GM19324 (cell line): ENCODE results near the gene MT1A.

Experiments
- ATAC-seq: cut with Tn5 transposase; IDR thresholded peaks from one replicate; pipeline ENCODE4 v1.9.1; 2021; ENCODE audit warnings: mild to moderate bottlenecking, moderate library complexity; ENCODE audit not compliant: unreplicated experiment, low FRiP score

The MT1A gene

DNA sequence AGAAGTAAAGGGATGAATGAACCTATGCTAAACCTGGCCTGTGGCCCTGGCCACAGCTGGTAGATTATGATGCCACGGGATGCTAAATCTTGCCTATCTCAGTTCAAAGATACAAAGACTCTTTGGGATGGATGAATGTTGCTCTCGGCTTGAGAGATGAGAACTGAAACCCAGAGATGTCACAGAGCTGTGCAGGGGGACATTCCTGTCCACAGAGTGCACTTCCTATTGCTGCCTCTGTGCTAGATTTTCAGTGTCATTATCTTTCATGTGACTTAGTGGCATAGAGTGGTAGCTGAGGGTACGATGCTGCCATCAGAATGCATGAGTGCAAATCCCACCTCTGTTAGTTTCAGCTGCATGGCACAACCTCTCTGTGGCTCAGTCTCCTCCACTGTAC is 8.3 kb upstream of the MT1A start:
- peak; percentile 55 for ATAC-seq

- ATAC-seq, result no peak
These were observed 7.3 kb upstream of the MT1A start for GRCh38 chr16:56631197-56631596.

DNA sequence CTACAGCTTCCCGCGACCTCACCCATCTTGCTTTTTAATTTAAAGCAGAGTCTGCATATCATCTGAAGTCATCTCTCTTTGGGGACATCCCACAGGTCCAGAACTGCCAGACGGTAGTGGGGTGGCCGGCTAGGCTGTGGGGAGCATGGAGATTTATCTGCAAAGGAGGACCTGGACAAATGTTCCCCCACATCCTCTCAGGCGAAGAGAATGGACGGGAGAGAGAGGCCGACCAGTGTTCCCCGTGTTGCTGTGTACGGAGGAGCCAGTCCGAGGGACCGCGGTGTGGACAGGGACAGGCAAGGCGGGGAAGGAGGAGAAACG is 6.7 kb upstream of the MT1A start:
- ATAC-seq, result no peak

GRCh38 chr16:56632156-56632847 is 6.2 kb upstream of the MT1A start, which contains the start of gene MT1M:
TSS of gene MT1M (plus strand) at chr16:56632659. CDS start at chr16:56632732, 73 bp downstream.
- no peak for ATAC-seq

- ATAC-seq, result no peak
These were observed 5.6 kb upstream of the MT1A start for GRCh38 chr16:56632848-56633365.

DNA sequence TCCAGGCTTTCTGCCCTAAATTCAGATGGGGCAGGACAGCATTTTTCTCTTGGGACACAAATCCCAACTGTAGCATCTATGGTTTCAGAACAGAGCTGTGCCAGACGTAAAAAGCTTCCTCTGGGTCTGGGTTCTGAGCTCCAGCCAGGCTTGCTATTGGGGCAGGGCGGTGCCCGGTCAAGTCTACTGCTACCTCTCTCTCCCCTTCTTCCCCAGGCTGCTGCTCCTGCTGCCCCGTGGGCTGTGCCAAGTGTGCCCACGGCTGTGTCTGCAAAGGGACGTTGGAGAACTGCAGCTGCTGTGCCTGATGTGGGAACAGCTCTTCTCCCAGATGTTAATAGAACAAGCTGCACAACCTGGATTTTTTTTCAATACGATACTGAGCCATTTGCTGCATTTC is 4.9 kb upstream of the MT1A start:
- no peak for ATAC-seq

GRCh38 chr16:56634715-56635440 is 3.6 kb upstream of the MT1A start:
- ATAC-seq, result no peak

DNA sequence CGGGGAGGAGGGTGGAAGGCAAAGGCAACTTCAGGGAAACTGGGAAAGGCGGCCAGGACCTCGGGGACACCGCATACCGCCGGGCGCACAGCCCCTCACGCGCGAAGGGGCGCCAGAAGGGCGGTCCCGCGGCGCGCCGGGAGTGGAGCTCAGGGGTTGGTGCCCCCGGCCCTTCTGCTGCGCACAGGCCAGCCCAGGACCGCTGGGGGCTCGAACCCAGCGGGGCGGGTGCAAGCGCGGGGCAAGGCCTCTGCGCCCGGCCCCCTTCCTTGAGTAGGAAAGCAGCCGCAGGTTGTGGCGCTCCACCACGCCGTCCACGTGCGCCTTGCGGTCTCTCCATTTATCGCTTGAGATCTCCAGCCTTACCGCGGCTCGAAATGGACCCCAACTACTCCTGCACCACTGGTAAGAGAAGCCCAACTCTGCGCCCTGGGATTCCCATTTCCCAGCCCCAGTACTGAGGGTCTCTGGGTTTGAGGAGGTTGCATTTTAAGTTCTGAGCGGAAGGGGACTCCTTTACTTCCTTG is 3.0 kb upstream of the MT1A start:
- no peak for ATAC-seq

DNA sequence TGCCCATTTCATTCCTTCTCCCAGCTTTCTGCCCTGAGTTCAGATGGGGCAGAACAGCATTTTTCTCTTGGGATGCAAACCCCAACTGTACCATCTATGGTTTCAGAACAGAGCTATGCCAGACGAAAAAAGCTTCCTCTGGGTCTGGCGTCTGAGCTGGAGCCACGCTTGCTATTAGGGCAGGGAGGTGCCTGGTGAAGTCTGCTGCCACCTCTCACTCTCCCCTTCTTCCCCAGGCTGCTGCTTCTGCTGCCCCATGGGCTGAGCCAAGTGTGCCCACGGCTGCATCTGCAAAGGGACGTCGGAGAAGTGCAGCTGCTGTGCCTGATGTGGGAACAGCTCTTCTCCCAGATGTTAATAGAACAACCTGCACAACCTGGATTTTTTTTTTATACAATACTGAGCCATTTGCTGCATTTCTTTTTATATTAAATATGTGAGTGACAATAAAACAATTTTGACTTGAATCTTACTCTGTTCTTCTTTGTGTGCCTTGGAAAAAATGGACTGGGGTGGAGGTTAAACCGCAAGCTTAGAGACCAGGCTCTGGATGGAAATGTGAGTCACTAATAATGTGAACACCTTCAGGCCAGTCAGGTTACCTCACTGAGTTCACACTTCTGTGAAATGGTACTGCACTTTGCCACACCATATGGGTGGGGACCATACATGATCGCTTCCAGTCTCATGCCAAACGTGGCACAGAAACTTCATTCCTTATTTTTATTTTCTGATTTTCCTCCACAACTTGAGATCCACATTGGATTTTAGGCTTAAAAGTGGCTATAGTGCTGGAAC is 1.7 kb upstream of the MT1A start:
- no peak for ATAC-seq

DNA sequence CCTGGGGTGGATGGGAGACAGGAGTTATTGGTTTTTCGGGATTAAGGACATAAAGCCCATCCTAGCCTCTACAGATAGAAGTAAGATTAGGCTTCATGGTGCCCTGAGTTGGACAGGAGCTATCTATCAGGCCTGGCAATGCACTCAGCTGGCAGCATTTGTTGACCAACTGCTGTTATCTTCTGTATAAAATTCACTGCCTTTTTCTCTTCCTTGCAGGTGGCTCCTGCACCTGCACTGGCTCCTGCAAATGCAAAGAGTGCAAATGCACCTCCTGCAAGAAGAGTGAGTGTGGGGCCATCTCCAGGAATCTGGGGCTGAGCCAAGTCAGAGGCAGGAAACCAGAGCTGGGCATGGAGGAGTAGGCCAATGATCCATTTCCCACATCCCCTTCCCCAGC is 579 bp downstream of the MT1A start:
- no peak for ATAC-seq

DNA sequence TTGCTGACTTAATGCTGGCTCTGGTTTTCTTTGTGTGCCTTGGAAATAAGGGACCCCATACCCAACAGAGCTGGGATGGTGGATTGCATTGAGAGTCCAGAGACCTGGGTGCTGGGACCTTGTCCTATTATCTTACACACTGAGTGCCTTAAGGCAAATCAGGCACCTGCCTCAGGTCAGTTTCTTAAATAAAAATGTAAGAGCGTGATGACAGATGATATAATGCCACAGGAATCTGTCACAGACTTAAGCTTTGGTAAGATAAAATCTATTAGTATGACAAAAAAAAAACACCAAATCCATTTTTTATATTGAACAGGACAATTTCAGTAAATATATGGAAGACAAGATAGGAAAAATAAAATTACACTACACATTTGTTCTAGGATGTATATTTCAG is 1.6 kb downstream of the MT1A start:
- ATAC-seq, result no peak

- ATAC-seq, result no peak
These were observed 2.7 kb downstream of the MT1A start for GRCh38 chr16:56641166-56641565.

DNA sequence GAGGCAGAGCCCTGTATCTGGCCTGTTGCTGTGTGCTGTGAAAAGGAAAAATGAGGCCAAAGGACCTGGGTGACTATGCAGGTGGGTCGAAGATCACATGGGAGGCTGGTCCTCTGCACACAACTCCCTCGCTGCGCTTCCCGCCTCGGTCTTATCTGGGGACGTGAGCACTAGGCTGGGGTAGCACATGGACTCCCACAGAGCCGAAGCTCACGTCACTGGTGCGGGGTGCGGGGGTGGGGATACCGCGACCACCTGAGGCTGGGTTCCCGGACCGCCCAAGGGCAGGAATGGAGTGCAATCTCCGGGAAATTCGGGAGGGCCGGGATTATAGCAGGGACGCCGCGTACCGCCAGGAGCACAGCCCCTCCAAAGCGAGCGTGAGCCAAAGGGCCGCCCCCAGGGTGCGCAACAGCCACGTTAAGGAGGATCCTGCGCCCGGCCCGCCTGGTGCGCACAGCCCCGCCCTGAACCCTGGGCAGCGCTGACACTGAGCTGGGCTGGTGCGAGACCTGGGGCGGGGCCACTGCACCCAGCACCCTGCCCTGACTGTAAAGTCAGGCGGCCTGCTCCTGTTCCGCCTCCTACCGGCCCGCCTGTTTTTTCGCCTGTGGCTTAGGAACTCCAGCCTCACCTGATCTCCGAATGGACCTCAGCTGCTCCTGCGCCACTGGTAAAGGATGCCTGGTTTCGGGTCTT is 4.8 kb downstream of the MT1A start:
- ATAC-seq, result peak; percentile 83

DNA sequence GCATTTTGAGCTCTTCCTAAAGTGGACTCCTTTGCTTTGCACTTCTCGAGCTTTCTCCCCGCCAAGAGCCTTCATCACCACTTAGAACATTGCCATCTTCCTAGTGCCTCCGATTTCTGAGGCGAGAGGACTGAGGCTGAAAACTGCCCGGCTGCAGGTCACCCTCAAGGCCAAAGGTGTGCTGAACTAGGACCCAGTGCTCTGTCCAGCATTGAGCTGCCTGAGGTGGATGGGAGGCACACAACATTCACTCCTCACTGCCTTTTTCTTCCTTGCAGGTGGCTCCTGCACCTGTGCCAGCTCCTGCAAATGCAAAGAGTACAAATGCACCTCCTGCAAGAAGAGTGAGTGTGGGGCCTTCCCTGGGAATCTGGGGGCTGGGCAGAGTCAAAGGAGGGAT is 5.4 kb downstream of the MT1A start:
- no peak for ATAC-seq

GRCh38 chr16:56645311-56645710 is 6.8 kb downstream of the MT1A start:
- ATAC-seq, result no peak

GRCh38 chr16:56645838-56646237 is 7.4 kb downstream of the MT1A start:
- no peak for ATAC-seq

DNA sequence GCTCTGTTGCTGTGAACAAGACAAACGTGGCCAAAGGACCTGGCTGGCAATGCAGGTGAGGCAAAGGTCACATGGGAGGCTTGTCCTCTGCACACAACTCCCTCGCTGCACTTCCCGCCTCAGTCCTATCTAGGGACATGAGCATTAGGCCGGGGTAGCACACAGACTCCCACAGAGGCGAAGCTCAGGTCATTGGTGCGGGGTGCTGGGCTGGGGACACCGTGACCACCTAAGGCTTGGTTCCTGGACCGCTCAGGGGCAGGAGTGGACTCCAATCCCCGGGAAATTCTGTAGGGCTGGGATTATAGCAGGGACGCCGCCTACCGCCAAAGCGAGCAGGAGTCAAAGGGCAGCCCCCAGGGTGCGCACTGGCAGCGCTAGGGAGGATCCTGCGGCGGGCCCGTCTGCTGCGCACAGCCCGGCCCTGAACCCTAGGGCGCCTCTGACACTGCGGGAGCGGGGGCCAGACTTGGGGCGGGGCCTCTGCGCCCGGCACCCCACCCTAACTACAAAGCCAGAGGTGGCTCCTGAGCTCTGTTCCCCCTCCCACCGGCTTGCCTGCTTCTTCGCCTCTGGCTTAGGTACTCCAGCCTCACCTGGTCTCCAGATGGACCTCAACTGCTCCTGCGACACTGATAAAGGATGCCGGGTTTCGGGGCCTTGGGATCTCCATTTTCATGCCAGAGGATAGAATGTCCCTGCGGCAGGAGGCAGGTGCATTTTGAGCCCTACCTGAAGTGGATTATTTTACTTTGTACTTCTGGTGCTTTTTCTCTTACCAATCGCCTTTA is 9.4 kb downstream of the MT1A start:
- no peak for ATAC-seq

DNA sequence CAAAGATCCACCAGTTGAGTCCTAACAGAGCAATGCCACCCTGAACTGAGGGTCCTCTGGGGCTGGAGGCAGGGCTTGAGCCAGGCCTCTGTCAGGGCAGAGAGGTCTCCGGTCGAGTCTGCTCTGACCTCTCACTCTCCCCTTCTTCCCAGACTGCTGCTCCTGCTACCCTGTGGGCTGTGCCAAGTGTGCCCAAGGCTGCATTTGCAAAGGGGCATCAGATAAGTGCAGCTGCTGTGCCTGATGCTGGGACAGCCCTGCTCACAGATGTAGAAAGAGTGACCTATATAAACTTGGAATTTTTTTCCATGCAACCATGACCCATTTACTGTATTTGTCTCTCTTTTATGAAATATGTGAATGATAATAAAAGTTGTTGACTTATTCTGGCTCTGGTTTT is 10.8 kb downstream of the MT1A start:
- no peak for ATAC-seq

- no peak for ATAC-seq
These were observed 11.4 kb downstream of the MT1A start for GRCh38 chr16:56649820-56650219.

DNA sequence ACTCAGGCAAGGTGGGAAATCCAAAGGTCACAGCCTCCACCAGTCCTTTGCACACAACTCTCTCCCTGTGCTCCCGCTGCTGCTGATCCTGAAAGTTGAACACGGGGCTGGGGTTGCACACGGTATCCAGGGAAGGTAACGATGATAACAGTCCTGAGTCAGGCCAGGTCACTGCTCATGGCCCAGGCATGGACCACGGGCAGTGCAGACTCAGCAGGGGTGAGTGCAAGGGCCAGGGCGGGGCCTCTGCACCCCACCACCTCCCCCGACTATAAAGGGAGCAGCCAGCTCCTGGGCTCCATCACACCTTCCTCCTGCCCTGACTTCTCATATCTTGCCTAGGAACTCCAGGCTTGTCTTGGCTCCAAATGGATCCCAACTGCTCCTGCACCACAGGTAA is 13.1 kb downstream of the MT1A start, which contains the start of gene MT1B:
Gene MT1B (plus strand): TSS at position 301 of the 400 bp plus-strand sequence. CDS start 68 bp downstream, at position 369.
- no peak for ATAC-seq
